GM21381 (cell line): ENCODE results near the gene ST3GAL6.
"Not testable (repeated sequence)": the region's sequence is repeated elsewhere in the genome, so short reads cannot be mapped to it uniquely, and the experiment has no call there.

Experiments
- ATAC-seq: cut with Tn5 transposase; IDR thresholded peaks from one replicate; pipeline ENCODE4 v1.9.1; 2021; ENCODE audit warnings: mild to moderate bottlenecking, moderate library complexity; ENCODE audit not compliant: unreplicated experiment

ST3GAL6 gene

GRCh38 chr3:98799479-98799878, 36.3 kb downstream of the ST3GAL6 start:
- no peak for ATAC-seq

DNA sequence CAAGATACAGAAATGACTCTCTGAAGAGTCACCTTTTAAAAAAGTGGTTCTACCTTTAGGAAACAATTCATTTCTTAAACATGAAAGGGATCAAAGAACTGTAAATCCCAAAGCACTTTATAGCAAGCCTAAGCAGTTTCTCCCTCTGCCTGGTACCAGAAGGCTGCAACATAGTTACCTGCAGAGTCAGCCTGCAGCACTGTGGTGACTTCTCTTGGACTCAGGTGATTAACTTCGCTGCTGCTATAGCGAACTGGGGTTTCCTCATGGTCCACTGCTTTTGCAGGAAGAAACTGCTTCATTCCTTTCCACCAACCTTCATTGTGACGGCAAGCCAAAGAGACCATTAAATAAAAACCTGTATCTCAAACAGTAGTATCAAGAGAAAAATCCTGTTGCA, 37.3 kb downstream of the ST3GAL6 start:
- ATAC-seq, result no peak

- no peak for ATAC-seq
These were observed 38.1 kb downstream of the ST3GAL6 start for GRCh38 chr3:98801043-98801747.

DNA sequence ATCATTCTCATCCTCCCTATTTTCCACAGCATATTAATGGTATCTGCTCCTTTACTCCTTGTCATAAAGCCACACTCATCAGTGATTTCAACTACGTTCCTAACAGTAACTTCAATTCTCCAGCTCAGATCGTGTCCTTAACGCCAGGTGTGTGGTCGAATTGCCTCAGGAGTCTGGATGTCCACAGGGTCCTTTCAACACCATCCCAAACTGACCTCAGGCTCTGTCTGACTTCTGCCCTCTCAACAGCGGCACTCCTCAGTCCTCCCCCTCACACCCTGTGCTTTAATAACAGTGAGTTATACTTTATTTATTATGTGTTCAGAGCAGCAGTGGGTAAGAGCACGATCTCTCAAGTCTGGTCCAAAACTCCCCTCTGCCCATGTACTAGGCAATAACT, 42.4 kb downstream of the ST3GAL6 start:
- ATAC-seq, result no peak

- ATAC-seq, result no peak
These were observed 43.4 kb downstream of the ST3GAL6 start for GRCh38 chr3:98806521-98806920.

GRCh38 chr3:98807011-98807410, 43.9 kb downstream of the ST3GAL6 start:
- no peak for ATAC-seq

GRCh38 chr3:98807561-98807960, 44.4 kb downstream of the ST3GAL6 start:
- ATAC-seq, result no peak

DNA sequence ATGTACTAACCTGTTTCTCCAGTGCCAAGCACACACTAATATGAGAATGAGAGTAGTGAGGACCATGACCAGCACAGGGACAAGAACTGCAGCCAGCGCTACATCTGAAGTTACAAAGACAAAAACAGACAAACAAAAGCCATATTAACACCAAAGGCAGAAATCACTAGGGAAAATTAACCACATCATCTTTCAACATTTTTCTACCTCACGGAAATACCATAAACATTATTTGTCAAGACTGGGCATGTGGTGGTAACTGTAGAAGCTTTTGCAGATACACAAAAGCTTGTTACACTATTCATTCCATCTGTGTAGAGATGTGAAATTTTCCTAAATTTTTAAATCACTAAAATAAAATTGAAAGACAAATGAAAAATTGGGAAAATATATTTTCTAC, 44.9 kb downstream of the ST3GAL6 start:
- ATAC-seq, result no peak

DNA sequence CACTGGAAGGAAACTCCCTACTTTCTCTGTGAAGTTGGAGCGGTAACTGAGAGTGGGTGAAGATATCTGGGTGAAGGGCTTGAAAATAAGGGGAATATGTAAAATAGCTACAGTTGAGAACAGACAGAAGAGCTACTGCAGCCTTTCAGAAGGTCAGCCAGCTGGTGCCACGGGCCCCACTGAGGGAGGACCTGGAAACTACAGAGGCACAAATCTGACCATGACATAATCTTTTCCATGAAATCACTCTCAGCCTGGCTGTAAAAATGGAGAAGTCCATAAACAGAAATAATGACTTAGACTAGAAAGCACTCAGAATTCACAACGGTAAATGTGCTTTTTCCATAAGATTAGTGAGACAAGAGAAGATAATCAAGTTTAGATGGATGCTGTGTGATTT, 46.4 kb downstream of the ST3GAL6 start:
- no peak for ATAC-seq

- no peak for ATAC-seq
These were observed 47.9 kb downstream of the ST3GAL6 start for GRCh38 chr3:98811048-98811447.

- peak; percentile 54 for ATAC-seq
These were observed 49.8 kb downstream of the ST3GAL6 start for GRCh38 chr3:98812851-98813374.

GRCh38 chr3:98814817-98815420, 51.8 kb downstream of the ST3GAL6 start:
- ATAC-seq, result no peak

DNA sequence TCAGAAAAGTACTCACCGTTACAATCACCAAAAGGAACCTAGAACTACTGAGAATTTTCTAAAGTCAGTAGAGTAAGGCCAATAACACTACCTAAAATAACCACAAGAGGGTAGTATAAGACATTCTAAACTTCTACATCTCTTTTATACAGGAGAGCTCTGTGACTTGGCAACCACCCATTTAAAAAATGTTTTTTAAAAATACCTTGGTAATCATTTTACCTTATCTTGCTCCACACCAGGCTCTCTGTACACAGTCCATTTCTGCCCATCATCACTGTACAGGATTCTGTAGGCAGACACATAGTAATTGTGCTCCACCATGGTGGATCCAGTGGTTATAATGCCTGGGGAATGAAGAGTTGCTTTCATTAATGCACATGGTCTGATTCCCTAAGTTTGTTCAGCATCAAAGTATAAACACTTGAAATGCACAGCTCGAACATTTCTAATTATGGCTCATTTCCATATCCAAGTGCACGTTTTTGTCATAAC, 54.5 kb downstream of the ST3GAL6 start:
- peak; percentile 85 for ATAC-seq

- no peak for ATAC-seq
These were observed 57.9 kb downstream of the ST3GAL6 start for GRCh38 chr3:98821063-98821462.

DNA sequence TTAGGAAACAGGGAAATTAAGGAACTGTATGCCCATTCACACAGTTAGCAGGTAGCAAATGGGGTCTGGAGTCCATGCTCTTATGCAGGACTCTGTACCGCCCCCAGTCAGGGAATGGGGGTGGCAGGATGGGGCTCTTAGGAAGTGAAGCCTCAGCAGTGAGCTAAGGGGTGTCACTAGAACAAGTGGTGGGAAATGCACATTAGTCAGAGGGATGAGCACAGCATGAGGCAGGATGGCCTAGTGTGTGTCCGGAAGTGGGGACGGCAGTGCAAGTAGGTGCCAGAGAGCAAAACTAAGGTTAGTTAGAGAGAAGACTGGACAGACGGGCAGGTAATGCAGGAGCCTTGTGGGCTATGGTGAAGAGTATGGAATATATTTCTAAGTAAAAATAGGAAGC, 60.7 kb downstream of the ST3GAL6 start:
- ATAC-seq, result no peak

- no peak for ATAC-seq
These were observed 61.1 kb downstream of the ST3GAL6 start for GRCh38 chr3:98824256-98824655.

GRCh38 chr3:98826126-98826525, 63.0 kb downstream of the ST3GAL6 start:
- ATAC-seq, result no peak

DNA sequence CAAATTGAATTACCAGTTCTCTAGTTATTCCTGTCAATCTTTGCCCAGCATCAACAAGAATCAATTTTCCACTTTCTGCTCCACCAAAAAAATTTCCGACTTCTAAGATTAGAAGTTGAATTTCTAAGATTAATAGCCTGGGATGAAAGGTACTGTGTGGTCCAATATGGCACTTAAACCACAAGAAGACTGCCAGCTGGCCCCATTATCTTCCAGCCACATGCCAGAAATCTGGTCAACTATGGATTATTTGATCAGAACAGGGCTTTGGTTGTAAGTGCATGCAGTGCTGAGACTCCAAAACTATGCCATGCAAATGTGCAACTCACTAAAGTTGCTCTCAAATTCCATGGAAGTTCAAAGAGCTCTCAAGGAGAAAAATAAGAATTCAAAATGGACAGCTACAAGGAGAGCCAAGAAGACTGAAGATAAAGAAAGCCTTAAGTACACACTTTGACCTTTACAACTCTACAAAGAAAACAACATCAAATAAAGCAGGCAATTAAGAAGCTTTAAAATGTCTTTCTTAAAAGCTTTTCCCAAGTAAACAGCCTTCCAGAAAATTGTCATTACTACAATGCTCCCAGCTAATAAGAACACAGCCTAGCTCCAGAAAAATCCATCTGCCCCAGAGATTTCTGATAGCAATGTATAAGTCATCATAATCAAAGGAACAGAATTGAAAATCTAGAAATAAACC, 64.2 kb downstream of the ST3GAL6 start:
- no peak for ATAC-seq

- ATAC-seq, result no peak
These were observed 66.2 kb downstream of the ST3GAL6 start for GRCh38 chr3:98829246-98829832.

GRCh38 chr3:98831060-98831459, 67.9 kb downstream of the ST3GAL6 start:
- not testable (repeated sequence) for ATAC-seq

DNA sequence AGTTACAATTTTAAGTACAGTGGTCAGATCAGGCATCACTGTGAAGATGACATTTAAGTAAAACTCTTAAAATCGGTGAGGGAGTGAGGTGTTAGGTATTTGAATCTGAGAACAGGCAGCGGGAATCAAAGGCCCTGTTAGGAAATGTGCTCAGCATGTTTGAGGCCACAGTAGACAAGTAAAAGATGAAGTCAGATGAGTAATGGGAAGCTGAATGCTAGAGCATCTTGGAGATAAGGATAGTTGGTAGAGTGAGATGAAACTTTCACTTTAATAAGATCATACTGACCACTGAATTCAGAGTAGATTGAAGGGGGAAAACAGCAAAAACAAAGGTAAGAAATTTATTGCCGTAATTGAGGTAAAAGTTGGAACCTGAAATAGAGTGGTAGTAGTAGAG, 76.7 kb downstream of the ST3GAL6 start:
- no peak for ATAC-seq
